Measurements from ENCODE around the gene DENND11.

GRCh38 chr7:141659501-141659900 is 42.5 kb downstream of the DENND11 start:
- TF ChIP-seq POLR2AphosphoS5 (IDR thresholded peaks at IDR 0.05) = no peak
- TF ChIP-seq CTCF (IDR thresholded peaks at IDR 0.05 in 8 of 11, conservative IDR thresholded peaks at IDR 0.05 in 3 of 11) = no peak
- no peak for TF ChIP-seq POLR2A (IDR thresholded peaks at IDR 0.05)

All from spleen (tissue), 7 donors.